ENCODE measurements around the gene XRCC1.

Gene XRCC1

GRCh38 chr19:43575156-43575950, at the start of gene XRCC1, which contains the start of gene PINLYP (continued):
- TF ChIP-seq PRDM6 (tag by site-specific recombination; IDR thresholded peaks at IDR 0.05) (no peak), ZNF175 (tag by site-specific recombination; IDR thresholded peaks at IDR 0.05) (no peak), ZNF768 (tag by site-specific recombination; IDR thresholded peaks at IDR 0.05) (no peak), ZNF692 (tag by site-specific recombination; IDR thresholded peaks at IDR 0.05) (peak; percentile 68; the same call in 1 of the 2 replicates), ZNF610 (tag by site-specific recombination; IDR thresholded peaks at IDR 0.05; ENCODE audit: borderline replicate concordance) (no peak; the same call in 1 of the 2 replicates), ZNF19 (tag by site-specific recombination; IDR thresholded peaks at IDR 0.05; ENCODE audit: low read depth) (no peak), ZSCAN18 (tag by site-specific recombination; IDR thresholded peaks at IDR 0.05) (no peak; the same call in 1 of the 2 replicates), ZIC2 (tag by site-specific recombination; IDR thresholded peaks at IDR 0.05) (no peak), ZNF223 (tag by site-specific recombination; IDR thresholded peaks at IDR 0.05) (no peak), ZNF146 (tag by site-specific recombination; IDR thresholded peaks at IDR 0.05) (no peak), KLF16 (tag by site-specific recombination; IDR thresholded peaks at IDR 0.05) (peak; percentile 68; the same call in 1 of the 2 replicates), ZBTB20 (tag by site-specific recombination; IDR thresholded peaks at IDR 0.05) (no peak; the same call in 1 of the 2 replicates), ZNF211 (tag by site-specific recombination; IDR thresholded peaks at IDR 0.05; ENCODE audit: low read depth) (no peak), ZNF701 (tag by site-specific recombination; IDR thresholded peaks at IDR 0.05) (peak; percentile 92), SP7 (tag by site-specific recombination; IDR thresholded peaks at IDR 0.05) (no peak; the same call in none of the 2 replicates), ZNF184 (tag by site-specific recombination; IDR thresholded peaks at IDR 0.05) (no peak), KLF9 (tag by site-specific recombination; IDR thresholded peaks at IDR 0.05; ENCODE audit: low read depth) (peak; percentile 90), CTCF (tag by site-specific recombination; IDR thresholded peaks at IDR 0.05) (0 out of 2 replicates have a peak, but pooled peaks have one; percentile 27), ZNF266 (tag by site-specific recombination; IDR thresholded peaks at IDR 0.05; ENCODE audit: low read depth) (no peak), ZNF26 (tag by site-specific recombination; IDR thresholded peaks at IDR 0.05) (no peak), BCL11A (tag by site-specific recombination; IDR thresholded peaks at IDR 0.05; ENCODE audit: low read depth) (no peak), ZNF324 (tag by site-specific recombination; IDR thresholded peaks at IDR 0.05) (peak; percentile 38; the same call in 1 of the 2 replicates), ZNF791 (tag by site-specific recombination; IDR thresholded peaks at IDR 0.05) (no peak), ATF2 (tag by site-specific recombination; IDR thresholded peaks at IDR 0.05; ENCODE audit: low read depth) (no peak), FEZF1 (tag by site-specific recombination; IDR thresholded peaks at IDR 0.05) (no peak), ZBTB49 (tag by site-specific recombination; IDR thresholded peaks at IDR 0.05; ENCODE audit: low read depth) (no peak), ZNF654 (tag by site-specific recombination; IDR thresholded peaks at IDR 0.05; ENCODE audit: low read depth) (no peak; the same call in 1 of the 2 replicates), WT1 (tag by site-specific recombination; IDR thresholded peaks at IDR 0.05) (0 out of 2 replicates have a peak, but pooled peaks have one; percentile 21)

All from HEK293 (cell line).